Endothelial cell of umbilical vein (primary cell): ENCODE measurements around the gene UBD.

Experiments
- EZH2 ChIP-seq: IDR thresholded peaks from 2 replicates; pipeline ENCODE4 v1.6.1; 2012; ENCODE audit warnings: borderline replicate concordance, low read depth, mild to moderate bottlenecking, moderate library complexity, low read length, inconsistent platforms; ENCODE audit not compliant: severe bottlenecking
- FOS ChIP-seq: IDR thresholded peaks from 2 replicates; pipeline ENCODE4 v1.6.1; 2011; ENCODE audit warnings: mild to moderate bottlenecking, low read length, moderate library complexity, borderline replicate concordance; ENCODE audit not compliant: insufficient read depth
- GATA2 ChIP-seq: IDR thresholded peaks from 2 replicates; pipeline ENCODE4 v1.7.0; 2011; ENCODE audit warnings: low read depth, mild to moderate bottlenecking, moderate library complexity, mixed read lengths, low read length; ENCODE audit not compliant: insufficient read length, insufficient read depth
- JUN ChIP-seq: IDR thresholded peaks from 2 replicates; pipeline ENCODE4 v1.6.1; 2011; ENCODE audit warnings: borderline replicate concordance, low read depth; ENCODE audit not compliant: insufficient read length, insufficient read depth
- MYC ChIP-seq: IDR thresholded peaks from one replicate; pipeline ENCODE4 v1.6.1; 2011; ENCODE audit warnings: mild to moderate bottlenecking, low read depth, low read length
- POLR2A ChIP-seq: IDR thresholded peaks from 2 replicates; pipeline ENCODE4 v1.6.1; 2012; ENCODE audit warnings: low read depth, mild to moderate bottlenecking, control low read depth, low read length
- POLR2AphosphoS5 ChIP-seq: IDR thresholded peaks from 2 replicates; pipeline ENCODE4 v1.6.1; 2012; ENCODE audit warnings: low read depth, mild to moderate bottlenecking, control low read depth, low read length, moderate library complexity; ENCODE audit not compliant: insufficient read depth
- TF ChIP-seq, protein P1 (sequence below), 2 donors: IDR thresholded peaks; 1 replicate in 1 of 2; 2 replicates in 1 of 2; pipeline ENCODE4 v1.5.1; 2011; ENCODE audit warnings: low read length in 2 of 2, mild to moderate bottlenecking in 2 of 2, moderate library complexity in 2 of 2, control low read depth in 1 of 2, inconsistent platforms in 1 of 2, low read depth in 1 of 2; ENCODE audit not compliant: insufficient read depth in 1 of 2; ENCODE audit errors: extremely low read depth in 1 of 2
- TF ChIP-seq, protein P2 (sequence below): IDR thresholded peaks from 2 replicates; pipeline ENCODE4 v1.6.1; 2011; ENCODE audit not compliant: insufficient read depth, insufficient read length

DNA sequence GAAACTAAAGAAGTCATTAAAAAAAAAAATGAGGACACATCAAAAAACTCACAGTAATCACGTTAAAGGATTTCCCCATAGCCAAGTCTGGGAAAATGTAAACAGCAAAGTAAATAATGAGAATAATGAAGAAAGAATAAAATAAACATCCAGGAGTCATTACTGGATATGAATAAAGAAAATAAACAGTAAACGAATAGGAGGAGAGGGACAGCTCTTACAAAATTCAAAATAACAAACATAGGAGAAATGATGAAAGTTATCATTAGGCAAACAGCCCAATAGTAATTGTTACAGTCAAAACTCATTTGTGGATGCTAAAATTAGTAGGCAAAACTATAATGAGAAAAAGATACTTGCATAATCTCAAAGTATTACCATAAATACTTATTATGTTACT is 8.0 kb upstream of the UBD start:
- TF ChIP-seq POLR2A (no peak), EZH2 (no peak), MYC (no peak), GATA2 (no peak), POLR2AphosphoS5 (no peak), JUN (no peak), FOS (no peak)
- TF ChIP-seq, protein P1, sequence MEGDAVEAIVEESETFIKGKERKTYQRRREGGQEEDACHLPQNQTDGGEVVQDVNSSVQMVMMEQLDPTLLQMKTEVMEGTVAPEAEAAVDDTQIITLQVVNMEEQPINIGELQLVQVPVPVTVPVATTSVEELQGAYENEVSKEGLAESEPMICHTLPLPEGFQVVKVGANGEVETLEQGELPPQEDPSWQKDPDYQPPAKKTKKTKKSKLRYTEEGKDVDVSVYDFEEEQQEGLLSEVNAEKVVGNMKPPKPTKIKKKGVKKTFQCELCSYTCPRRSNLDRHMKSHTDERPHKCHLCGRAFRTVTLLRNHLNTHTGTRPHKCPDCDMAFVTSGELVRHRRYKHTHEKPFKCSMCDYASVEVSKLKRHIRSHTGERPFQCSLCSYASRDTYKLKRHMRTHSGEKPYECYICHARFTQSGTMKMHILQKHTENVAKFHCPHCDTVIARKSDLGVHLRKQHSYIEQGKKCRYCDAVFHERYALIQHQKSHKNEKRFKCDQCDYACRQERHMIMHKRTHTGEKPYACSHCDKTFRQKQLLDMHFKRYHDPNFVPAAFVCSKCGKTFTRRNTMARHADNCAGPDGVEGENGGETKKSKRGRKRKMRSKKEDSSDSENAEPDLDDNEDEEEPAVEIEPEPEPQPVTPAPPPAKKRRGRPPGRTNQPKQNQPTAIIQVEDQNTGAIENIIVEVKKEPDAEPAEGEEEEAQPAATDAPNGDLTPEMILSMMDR (IDR thresholded peaks at IDR 0.05; ENCODE audit: extremely low read depth in 1 of 2, insufficient read depth in 1 of 2, low read depth in 1 of 2, low read length in 2 of 2): no peak
- TF ChIP-seq, protein P2, sequence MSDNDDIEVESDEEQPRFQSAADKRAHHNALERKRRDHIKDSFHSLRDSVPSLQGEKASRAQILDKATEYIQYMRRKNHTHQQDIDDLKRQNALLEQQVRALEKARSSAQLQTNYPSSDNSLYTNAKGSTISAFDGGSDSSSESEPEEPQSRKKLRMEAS: no peak
